Motor neuron (in vitro differentiated cells): Measurements from ENCODE around the gene KIAA0753. TPM values are rescaled to one million over a fixed set of nuclear protein-coding genes. Genes with fewer than 3 reads are reported as not detected.

ENCODE experiments used
- ATAC-seq, 8 experiments: fragments of 200-7000 bp; cut with Tn5 transposase; replicated peaks in 6 of 8; 2 replicates each; pipeline ENCODE4 v1.8.0; 2021; ENCODE audit warnings: mild to moderate bottlenecking in 8 of 8, moderate library complexity in 8 of 8
- H3K27ac ChIP-seq, 2 donors: fragments of 250-450 bp; sonication (Bioruptor Pico); 2 replicates each; pipeline ENCODE4 v1.9.0; 2021; ENCODE audit warnings: antibody characterized with exemption in 2 of 2, mild to moderate bottlenecking in 2 of 2, moderate library complexity in 1 of 2
- H3K4me1 ChIP-seq, 2 donors: fragments of 250-450 bp; sonication (Bioruptor Pico); replicated peaks in 1 of 2; 2 replicates each; pipeline ENCODE4 v1.6.1; 2021; ENCODE audit warnings: antibody characterized with exemption in 2 of 2, mild to moderate bottlenecking in 2 of 2, moderate library complexity in 1 of 2
- H3K4me3 ChIP-seq, 5 donors: fragments of 250-450 bp; sonication (Bioruptor Pico); 2 replicates each; pipeline ENCODE4 v1.9.0; 2021; ENCODE audit warnings: antibody characterized with exemption in 5 of 5, mild to moderate bottlenecking in 5 of 5, moderate library complexity in 4 of 5
- WGBS, 10 experiments: fragments of 450-650 bp; shearing (Covaris generic); methylation state at CpG; one replicate each; pipeline ENCODE4 v1.0.0; 2022; 5-methylcytosine and 5-hydroxymethylcytosine counted together
- in situ Hi-C, 9 experiments: fragments of 400-800 bp; cut with MboI; loops; one replicate each; pipeline ENCODE4 v1.15.0; 2021; ENCODE audit warnings: low sequenced_read_pairs in 9 of 9, low pct_unique_long_range_greater_than_20kb in 2 of 9; ENCODE audit not compliant: unreplicated experiment in 9 of 9
- total RNA-seq, 8 experiments: library from RNA; unstranded; fragments of 300-600 nt; gene quantifications; 2 replicates each; pipeline versions ENCODE4 v1.2.3 to v1.2.4, GENCODE V29; 2022

Gene KIAA0753
- total RNA-seq = 10 to 100 TPM; 12.6 to 32.2 (median 19.3) TPM

DNA sequence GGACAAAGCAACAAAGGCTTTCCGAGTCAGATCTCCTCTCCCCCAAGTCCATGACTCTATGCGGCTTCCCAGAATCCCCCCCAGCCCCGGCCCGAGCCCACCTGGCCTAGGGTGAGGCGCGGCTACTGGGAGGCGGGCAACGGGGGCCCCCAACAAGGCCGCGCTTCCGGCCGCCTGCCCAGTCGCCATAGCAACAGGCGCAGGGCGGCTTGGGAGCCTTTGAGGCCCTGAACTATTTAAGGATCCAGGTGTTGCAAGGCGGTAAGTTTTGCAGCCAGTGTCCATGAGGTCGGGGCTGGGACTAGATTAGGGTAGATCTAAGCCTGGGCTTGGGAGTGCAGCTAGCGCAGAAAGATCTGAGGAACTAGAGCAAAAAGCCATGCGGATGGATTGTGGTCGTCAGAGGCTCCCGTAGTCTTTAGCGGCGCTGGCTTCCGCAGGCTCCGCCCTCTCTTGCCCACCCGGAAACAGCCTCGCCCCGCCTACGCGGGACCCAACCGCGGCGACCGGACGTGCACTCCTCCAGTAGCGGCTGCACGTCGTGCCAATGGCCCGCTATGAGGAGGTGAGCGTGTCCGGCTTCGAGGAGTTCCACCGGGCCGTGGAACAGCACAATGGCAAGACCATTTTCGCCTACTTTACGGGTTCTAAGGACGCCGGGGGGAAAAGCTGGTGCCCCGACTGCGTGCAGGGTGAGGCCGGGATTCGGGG, at the start of gene KIAA0753, which contains the start of gene TXNDC17:
Gene KIAA0753, minus strand, starts transcription at position 176 of the 711 bp plus-strand sequence. CDS start 5,608 bp downstream, outside the sequence.
Gene TXNDC17, plus strand, starts transcription at position 525 of the 711 bp plus-strand sequence. Its CDS starts 23 bp downstream, at position 548.
- peaks cover 17 to 18% of the 10 kb centered on the region in 2 donors for H3K4me1 ChIP-seq
- ATAC-seq = peak; percentile 83 to 92 (median 91)
- in situ Hi-C loops = no loop called here
- peak within 1 kb of the TSS; percentile 45 to 83 (median 69) for H3K4me3 ChIP-seq
- 0 to 4% (median 0%) methylated on average over 1 to 18 of the region's 52 CpGs; no CpG with 5 or more reads in 3 of the 10 experiments for WGBS, 10 experiments
- peak within 1 kb of the TSS; percentile 80 to 91 for H3K27ac ChIP-seq

DNA sequence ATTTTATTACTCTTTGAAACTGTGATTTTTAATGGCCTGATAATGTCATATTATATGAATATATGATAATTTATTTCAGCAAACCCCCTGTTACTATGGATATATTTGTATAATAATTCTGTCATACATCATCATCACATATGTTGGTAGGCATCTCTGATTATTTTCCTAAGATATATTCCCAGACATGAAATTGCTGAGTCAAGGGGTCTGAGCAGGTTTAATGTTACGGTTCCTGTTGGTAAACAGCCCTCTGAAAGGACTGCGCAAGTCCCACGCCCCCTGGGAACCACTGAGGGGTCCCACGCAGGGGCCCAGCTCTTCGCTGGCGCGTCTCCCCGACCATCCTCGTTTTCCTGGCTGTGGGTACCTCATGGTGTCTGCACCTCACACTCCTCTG, 48.4 kb upstream of the KIAA0753 start:
- no peak for ATAC-seq
- WGBS, 10 experiments = 19 to 77% (median 51%) methylated on average over 1 to 8 of the region's 9 CpGs; no CpG with 5 or more reads in 4 of the 10 experiments
- in situ Hi-C loops = no loop called here
- Histone ChIP-seq H3K4me3 (no peak overlapping the region), H3K4me1 (no peaks in the 10 kb centered on the region), H3K27ac (no peak overlapping the region)

DNA sequence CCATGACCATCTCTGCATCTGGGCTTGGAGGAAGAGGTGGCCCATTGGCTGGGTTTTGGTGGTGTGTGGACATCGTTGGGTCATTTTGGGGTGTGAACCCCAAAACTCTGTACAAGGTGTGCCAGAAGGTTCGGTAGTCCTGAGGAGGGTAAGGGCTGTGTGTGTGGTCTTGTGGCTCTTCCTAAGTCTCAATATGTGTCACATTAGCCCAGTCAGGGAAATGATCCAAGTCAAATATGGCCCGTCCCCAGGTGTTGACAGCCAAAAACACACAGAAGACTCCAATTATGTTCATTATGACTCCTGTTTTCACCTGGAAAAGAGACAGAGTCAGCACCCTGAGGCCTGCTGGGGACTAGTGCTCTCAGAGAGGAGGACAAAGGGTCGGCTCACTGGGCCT, 45.5 kb upstream of the KIAA0753 start:
- no peak for ATAC-seq
- no peaks in the 10 kb centered on the region for H3K4me1 ChIP-seq
- H3K4me3 ChIP-seq = no peak overlapping the region
- 40 to 74% (median 67%) methylated on average over 1 to 4 of the region's 4 CpGs; no CpG with 5 or more reads in 7 of the 10 experiments for WGBS, 10 experiments
- in situ Hi-C loops = no loop called here
- no peak overlapping the region for H3K27ac ChIP-seq

DNA sequence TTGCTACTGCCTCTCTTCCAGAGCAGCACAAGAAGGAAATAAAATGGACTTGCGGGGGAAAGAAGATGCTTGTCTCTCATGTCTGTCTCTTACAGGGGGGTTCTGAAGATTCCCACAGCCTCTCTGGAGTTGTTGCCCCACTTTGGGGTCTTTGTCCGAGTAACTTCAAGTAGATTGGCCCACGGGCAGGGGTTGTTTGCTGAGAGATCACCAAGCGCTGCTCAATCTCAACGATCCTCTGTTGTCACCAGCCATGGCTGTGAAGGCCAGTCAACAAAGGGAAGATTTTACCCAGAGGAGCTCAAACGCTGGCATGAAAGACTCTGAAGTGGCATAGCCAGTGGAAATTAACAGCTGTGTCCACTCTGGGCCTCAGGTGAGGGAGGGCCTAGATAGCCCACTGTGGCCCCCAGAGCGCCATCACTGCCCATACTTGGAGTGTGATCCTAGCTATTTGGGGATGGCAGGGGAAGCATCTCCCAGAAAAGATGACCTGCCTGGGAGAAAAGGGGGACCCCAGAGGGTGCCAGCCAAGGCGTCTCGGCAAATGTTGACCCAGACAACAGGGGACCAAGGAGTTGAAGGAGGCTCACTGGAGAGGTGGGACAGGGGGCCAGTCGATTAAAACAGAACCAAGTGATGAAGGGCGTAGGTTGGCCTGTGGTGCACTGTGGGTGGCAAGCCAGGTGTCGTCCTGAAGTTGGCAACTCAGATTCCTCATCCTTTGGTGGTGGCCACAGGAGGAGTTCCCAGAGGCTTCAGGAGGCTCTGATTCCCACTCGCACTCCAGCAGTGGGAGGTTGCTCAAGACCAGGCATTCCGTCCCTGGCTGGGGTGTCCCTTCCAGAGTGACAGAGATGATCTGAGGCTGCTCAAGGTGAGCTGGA, 44.6 kb upstream of the KIAA0753 start:
- Histone ChIP-seq H3K4me3 (no peak overlapping the region), H3K4me1 (no peaks in the 10 kb centered on the region), H3K27ac (no peak overlapping the region)
- in situ Hi-C loops = no loop called here
- WGBS, 10 experiments = 31 to 83% (median 54%) methylated on average over 2 to 7 of the region's 14 CpGs; no CpG with 5 or more reads in 4 of the 10 experiments
- no peak for ATAC-seq

DNA sequence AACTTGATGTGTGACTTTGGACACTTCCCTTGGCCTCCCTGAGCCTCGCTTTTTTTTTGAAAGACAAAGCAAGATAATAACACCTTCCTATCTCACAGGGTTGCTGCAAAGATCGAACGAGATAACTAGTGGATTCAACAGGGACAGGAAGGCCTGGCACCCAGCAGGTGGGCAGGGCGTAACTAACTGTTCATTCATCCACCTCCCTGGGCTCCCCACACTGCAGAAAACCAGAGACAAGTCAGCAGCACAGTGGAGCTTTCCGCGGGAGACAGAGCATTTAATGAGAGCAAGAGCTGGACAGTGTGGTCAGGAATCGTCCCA, 43.9 kb upstream of the KIAA0753 start:
- Histone ChIP-seq H3K4me3 (no peak overlapping the region), H3K27ac (no peak overlapping the region), H3K4me1 (no peaks in the 10 kb centered on the region)
- in situ Hi-C loops = no loop called here
- no peak for ATAC-seq
- WGBS, 10 experiments = 0 to 81% (median 17%) methylated on average over 1 to 5 of the region's 7 CpGs; no CpG with 5 or more reads in 3 of the 10 experiments

DNA sequence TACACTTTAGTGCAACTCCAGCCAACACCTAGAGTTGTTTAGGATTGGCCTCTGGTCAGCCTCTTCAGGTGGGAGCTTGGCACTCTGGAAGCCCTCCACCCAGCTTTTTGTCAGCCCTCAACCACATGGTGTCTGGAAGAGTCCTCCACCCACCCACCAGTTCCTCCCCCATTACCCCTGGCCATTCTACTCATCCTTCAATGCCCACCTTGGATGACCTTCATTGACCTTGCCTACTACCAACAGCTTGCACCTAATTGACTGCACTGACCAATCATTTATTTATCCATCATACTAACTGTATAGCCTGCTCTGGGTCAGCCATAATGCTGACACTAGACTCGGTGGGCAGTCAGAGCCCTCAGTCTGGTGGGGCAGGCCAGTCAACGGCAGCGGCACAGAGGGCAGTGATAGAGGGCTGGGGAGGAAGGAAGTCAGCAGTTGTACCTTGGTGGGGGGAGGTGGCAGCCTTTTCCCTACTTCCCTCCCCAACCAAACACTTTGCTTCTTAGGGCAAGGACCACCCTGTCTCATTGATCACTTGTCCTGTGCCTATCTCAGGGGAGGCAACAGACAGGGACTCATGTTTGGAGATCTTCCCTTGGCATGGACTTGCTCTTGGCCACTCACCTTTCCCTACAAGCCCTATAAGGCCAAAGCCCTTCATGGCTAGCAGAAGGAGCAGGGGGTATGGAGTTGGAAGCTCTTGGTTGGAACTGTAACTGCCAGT, 43.4 kb upstream of the KIAA0753 start:
- no peak for ATAC-seq
- H3K4me1 ChIP-seq = no peaks in the 10 kb centered on the region
- in situ Hi-C loops = no loop called here
- no peak overlapping the region for H3K4me3 ChIP-seq
- WGBS, 10 experiments = 40 to 100% (median 67%) methylated on average over 1 to 3 of the region's 3 CpGs; no CpG with 5 or more reads in 6 of the 10 experiments
- no peak overlapping the region for H3K27ac ChIP-seq

DNA sequence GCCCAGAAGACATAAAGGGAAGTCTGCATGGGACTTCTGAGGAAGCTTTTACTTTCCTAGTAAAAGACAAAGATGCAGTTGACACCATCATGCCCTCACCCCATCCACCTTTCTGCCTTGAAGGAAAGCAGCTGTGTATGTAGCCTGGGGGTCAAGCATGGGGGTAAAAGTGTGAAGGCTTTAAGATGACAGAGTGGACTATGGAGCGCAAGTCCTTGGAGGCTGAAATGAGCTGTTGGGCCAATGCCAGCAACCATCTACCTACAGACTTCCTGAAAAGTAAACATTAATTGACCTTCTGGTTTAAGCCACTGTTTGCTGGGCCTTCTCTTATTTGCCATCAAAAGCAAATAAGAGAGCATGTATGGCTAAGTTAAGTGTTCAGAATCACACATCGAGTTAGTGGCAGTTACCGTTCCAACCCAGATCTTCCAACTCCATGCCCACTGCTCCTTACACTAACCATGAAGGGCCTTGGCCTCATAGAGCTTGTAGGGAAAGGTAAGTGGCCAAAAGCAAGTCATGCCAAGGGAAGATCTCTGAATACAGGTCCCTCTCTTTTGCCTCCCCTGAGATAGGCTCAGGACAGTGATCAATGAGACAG, 42.7 kb upstream of the KIAA0753 start:
- H3K4me3 ChIP-seq = no peak overlapping the region
- in situ Hi-C loops = no loop called here
- WGBS, 10 experiments = 23 to 92% (median 60%) methylated on average over 1 to 3 of the region's 3 CpGs; no CpG with 5 or more reads in 5 of the 10 experiments

DNA sequence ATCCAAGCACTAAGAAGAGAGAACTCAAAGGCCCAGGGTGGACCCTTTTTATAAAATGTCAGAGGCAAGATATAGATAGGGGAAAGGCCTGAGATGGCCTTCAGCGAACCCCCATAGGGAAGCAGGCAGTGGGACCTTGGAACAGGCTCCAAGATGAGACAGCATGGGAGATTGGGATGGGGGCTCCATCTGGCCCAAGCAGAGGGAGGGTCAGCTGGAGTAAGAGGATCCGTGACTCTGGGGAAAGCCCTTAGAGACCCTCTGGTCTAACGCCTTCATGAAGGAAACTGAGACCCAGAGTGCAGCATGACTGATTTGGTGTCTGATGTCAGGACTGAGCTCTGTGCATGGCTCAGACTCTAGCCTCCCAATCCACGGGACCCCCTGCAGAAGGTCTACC, 41.8 kb upstream of the KIAA0753 start:
- in situ Hi-C loops = no loop called here
- Histone ChIP-seq H3K4me3 (no peak overlapping the region), H3K4me1 (no peaks in the 10 kb centered on the region), H3K27ac (no peak overlapping the region)
- WGBS, 10 experiments = 0 to 100% (median 52%) methylated on average over 1 to 3 of the region's 4 CpGs; no CpG with 5 or more reads in 5 of the 10 experiments
- ATAC-seq = no peak

More for the DNA sequence above, 42.7 kb upstream of the KIAA0753 start:
- H3K4me1 ChIP-seq = no peaks in the 10 kb centered on the region
- no peak overlapping the region for H3K27ac ChIP-seq
- no peak for ATAC-seq

DNA sequence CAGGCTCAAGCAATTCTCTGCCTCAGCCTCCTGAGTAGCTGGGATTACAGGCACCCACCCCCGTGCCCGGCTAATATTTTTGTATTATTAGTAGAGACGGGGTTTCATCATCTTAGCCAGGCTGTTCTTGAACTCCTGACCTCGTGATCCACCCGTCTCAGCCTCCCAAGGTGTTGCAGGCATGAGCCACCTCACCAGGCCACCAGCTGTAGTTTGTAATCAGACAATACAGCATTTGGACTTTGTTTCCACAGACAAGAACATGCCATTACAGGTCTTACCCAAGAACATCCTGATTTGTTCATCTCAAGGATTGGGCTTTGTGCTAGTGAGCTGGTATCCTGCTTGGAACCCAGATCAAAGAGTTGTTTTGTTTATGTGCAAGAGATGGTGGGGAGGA, 41.2 kb upstream of the KIAA0753 start:
- 36 to 83% (median 65%) methylated on average over 1 to 4 of the region's 5 CpGs; no CpG with 5 or more reads in 4 of the 10 experiments for WGBS, 10 experiments
- H3K27ac ChIP-seq = no peak overlapping the region
- ATAC-seq = no peak
- no peaks in the 10 kb centered on the region for H3K4me1 ChIP-seq
- in situ Hi-C loops = no loop called here
- H3K4me3 ChIP-seq = no peak overlapping the region

DNA sequence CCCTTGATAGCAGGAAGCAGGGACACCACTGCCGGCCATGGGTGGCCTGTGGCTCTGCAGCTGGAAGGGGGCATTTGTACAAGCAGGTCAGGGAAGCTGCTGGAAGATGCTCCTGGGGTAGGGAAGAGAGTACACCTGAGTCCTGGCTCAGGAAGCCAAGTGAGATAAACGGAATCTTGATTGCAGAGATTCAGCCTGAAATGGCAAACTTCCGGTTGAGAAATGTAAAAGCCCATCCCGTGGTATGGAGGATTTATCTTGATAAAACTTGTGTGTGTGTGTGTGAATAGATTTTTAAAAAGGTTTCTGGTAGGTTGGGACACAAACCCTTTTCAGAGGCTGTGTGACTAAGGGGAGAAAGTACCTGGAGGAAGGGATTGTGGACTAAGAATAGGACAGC, 40.7 kb upstream of the KIAA0753 start:
- in situ Hi-C loops = no loop called here

DNA sequence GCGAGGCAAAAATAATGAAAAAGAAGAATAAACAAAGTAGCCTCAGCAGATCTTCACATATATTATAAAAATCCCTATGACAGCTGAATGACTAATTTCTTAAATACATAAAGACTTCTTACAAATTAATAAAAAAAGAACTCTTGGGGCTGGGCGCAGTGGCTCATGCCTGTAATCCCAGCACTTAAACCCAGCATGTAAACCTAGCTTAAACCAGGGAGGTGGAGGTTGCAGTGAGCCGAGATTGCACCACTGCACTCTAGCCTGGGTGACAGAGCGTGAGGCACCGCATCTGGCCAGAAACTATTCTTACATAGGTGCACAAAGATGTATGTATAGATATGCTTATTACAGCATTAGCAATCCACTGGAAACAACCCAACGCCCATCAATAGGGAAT, 38.7 kb upstream of the KIAA0753 start:
- H3K27ac ChIP-seq = no peak overlapping the region
- 0 to 83% (median 51%) methylated on average over 1 to 6 of the region's 6 CpGs; no CpG with 5 or more reads in 1 of the 10 experiments for WGBS, 10 experiments
- peak in 2 of 8 experiments; percentile 22 to 31 for ATAC-seq
- no peak overlapping the region for H3K4me3 ChIP-seq
- in situ Hi-C loops = no loop called here
- no peaks in the 10 kb centered on the region for H3K4me1 ChIP-seq

More for the DNA sequence above, 40.7 kb upstream of the KIAA0753 start:
- no peaks in the 10 kb centered on the region for H3K4me1 ChIP-seq
- ATAC-seq = no peak
- no peak overlapping the region for H3K4me3 ChIP-seq
- WGBS, 10 experiments = 20 to 100% (median 66%) methylated on average over 1 to 4 of the region's 4 CpGs; no CpG with 5 or more reads in 1 of the 10 experiments
- H3K27ac ChIP-seq = no peak overlapping the region

DNA sequence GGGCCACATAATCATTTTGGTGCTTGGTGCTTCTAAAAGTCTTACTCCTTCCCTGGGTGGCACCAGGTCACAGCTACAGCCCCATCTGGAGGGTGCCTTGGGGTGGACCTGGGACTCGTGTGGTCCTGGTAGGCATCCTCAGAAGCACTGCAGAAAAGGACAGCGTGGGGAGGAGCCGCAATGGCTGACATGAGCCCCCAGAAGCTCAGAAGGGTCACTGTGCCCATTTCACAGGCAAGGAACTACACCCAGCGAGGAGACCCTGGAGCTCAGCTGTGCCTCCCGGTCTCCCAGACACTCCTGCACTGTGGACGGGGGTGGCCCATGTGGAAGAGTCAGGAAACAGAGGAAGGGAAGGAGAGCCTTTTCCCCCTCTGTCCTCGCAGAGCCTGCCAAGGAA, 37.4 kb upstream of the KIAA0753 start:
- no peak overlapping the region for H3K4me3 ChIP-seq
- no peak for ATAC-seq
- in situ Hi-C loops = no loop called here
- H3K27ac ChIP-seq = no peak overlapping the region
- H3K4me1 ChIP-seq = no peaks in the 10 kb centered on the region
- 14 to 89% (median 67%) methylated on average over 1 to 5 of the region's 7 CpGs; no CpG with 5 or more reads in 3 of the 10 experiments for WGBS, 10 experiments
